ENCODE results near the gene RFTN1. TPM values are rescaled to one million over a fixed set of nuclear protein-coding genes. Genes with fewer than 3 reads are reported as not detected.
A peak's percentile ranks its signal among the peaks of the same experiment; 100 is the strongest.

RFTN1 gene
- total and polyA plus RNA-seq, 12 donors, result 8.3 to 35.7 (median 17.4) TPM

DNA sequence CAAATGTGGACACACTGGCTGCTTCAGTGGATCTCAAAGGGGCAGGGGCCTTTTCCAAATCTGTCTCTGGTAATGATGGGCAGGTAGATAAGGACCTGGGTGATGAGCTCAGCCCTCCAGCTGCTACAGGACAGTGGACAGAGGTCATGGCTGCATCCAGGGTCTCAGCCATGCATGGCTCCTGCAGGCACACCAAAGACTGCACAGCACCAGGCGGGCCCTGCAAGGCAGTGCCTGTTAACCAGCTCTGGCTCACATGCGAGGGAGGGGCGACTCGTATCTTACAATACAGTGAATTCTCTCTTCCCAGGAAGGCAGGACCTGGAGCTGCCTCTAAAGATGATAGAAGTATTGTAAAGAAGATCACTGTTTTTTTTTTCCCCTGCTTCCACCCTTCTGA lies 189.8 kb downstream of the RFTN1 start:
- H3K4me1 ChIP-seq (replicated peaks in 1 of 2), result no peaks in the 10 kb centered on the region
- intact Hi-C loops (cut with DNase I), result no loop called here
- peaks cover 0 to 30% of the 10 kb centered on the region in 2 donors for H3K36me3 ChIP-seq (replicated peaks in 1 of 2)
- H3K9me3 ChIP-seq (replicated peaks in 1 of 3), result no peaks in the 10 kb centered on the region
- no peaks in the 10 kb centered on the region for H3K27me3 ChIP-seq
- TF ChIP-seq, protein P1, sequence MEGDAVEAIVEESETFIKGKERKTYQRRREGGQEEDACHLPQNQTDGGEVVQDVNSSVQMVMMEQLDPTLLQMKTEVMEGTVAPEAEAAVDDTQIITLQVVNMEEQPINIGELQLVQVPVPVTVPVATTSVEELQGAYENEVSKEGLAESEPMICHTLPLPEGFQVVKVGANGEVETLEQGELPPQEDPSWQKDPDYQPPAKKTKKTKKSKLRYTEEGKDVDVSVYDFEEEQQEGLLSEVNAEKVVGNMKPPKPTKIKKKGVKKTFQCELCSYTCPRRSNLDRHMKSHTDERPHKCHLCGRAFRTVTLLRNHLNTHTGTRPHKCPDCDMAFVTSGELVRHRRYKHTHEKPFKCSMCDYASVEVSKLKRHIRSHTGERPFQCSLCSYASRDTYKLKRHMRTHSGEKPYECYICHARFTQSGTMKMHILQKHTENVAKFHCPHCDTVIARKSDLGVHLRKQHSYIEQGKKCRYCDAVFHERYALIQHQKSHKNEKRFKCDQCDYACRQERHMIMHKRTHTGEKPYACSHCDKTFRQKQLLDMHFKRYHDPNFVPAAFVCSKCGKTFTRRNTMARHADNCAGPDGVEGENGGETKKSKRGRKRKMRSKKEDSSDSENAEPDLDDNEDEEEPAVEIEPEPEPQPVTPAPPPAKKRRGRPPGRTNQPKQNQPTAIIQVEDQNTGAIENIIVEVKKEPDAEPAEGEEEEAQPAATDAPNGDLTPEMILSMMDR (IDR thresholded peaks at IDR 0.05), result no peak
- TF ChIP-seq POLR2A (IDR thresholded peaks at IDR 0.05), result no peak
- DNase-seq, result no peak
- no peak overlapping the region for H3K27ac ChIP-seq
- no peak overlapping the region for H3K4me3 ChIP-seq
- whole genome bisulfite sequencing, 4 donors, result 93 to 100% (median 98%) methylated on average over 4 of the region's 4 CpGs

DNA sequence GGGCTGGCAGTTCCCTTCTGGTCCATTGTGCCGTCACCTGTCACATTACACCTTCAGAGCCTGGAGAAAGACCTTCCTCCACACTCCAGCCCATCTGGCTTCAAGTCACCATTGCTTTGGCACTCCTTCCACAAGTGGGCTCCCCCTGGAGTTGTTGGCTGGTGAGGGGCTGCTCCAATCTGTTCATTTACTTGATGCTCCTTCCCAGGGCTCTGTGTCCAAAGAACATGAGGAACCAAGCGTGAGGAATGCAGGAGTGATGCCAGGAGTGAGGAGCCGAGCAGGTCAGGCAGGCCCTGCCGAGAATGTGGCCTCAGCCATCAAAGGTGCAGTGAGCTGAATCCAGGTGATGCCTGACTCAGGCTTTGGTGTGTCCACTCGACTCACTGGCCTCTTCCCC lies 191.3 kb downstream of the RFTN1 start:
- Histone ChIP-seq H3K4me1 (replicated peaks in 1 of 2) (no peaks in the 10 kb centered on the region), H3K9me3 (replicated peaks in 1 of 3) (no peaks in the 10 kb centered on the region), H3K36me3 (replicated peaks in 1 of 2) (peaks cover 0 to 31% of the 10 kb centered on the region in 2 donors), H3K4me3 (no peak overlapping the region), H3K27me3 (no peaks in the 10 kb centered on the region), H3K27ac (no peak overlapping the region)
- no peak for DNase-seq
- 83 to 92% (median 89%) methylated on average over 4 to 5 of the region's 5 CpGs for WGBS, 4 donors
- intact Hi-C loops (cut with DNase I), result no loop called here
- no peak for TF ChIP-seq POLR2A (IDR thresholded peaks at IDR 0.05)
- TF ChIP-seq, protein P1 (IDR thresholded peaks at IDR 0.05), result no peak

GRCh38 chr3:16320711-16321110 lies 192.8 kb downstream of the RFTN1 start:
- H3K36me3 ChIP-seq (replicated peaks in 1 of 2), result peaks cover 0 to 41% of the 10 kb centered on the region in 2 donors
- H3K4me3 ChIP-seq, result no peak overlapping the region
- H3K27me3 ChIP-seq, result no peaks in the 10 kb centered on the region
- WGBS, 4 donors, result 87 to 93% (median 91%) methylated on average over 3 of the region's 3 CpGs
- H3K27ac ChIP-seq, result no peak overlapping the region
- no peaks in the 10 kb centered on the region for H3K9me3 ChIP-seq (replicated peaks in 1 of 3)
- no peak for DNase-seq
- H3K4me1 ChIP-seq (replicated peaks in 1 of 2), result no peaks in the 10 kb centered on the region
- TF ChIP-seq, protein P1 (IDR thresholded peaks at IDR 0.05), result no peak
- no peak for TF ChIP-seq POLR2A (IDR thresholded peaks at IDR 0.05)
- intact Hi-C loops (cut with DNase I), result no loop called here

GRCh38 chr3:16319723-16320122 lies 193.8 kb downstream of the RFTN1 start:
- no peak for TF ChIP-seq POLR2A (IDR thresholded peaks at IDR 0.05)
- TF ChIP-seq, protein P1 (IDR thresholded peaks at IDR 0.05), result no peak
- intact Hi-C loops (cut with DNase I), result no loop called here
- H3K27ac ChIP-seq, result peak overlapping the region in 1 of 5 donors; percentile 78
- no peak for DNase-seq
- H3K9me3 ChIP-seq (replicated peaks in 1 of 3), result no peaks in the 10 kb centered on the region
- no peak overlapping the region for H3K4me3 ChIP-seq
- 86 to 94% (median 91%) methylated on average over 4 of the region's 4 CpGs for WGBS, 4 donors
- peaks cover 0 to 32% of the 10 kb centered on the region in 2 donors for H3K36me3 ChIP-seq (replicated peaks in 1 of 2)
- no peaks in the 10 kb centered on the region for H3K4me1 ChIP-seq (replicated peaks in 1 of 2)
- no peaks in the 10 kb centered on the region for H3K27me3 ChIP-seq
